Gastrocnemius medialis (tissue), 4 donors: Measurements from ENCODE around the gene SFRP4.

ENCODE experiments used
- CTCF ChIP-seq, 5 experiments: fragments of 450-650 bp in 3 of 5; fragments of 200-600 bp in 2 of 5; sonication (generic) in 2 of 5; IDR thresholded peaks in 4 of 5; conservative IDR thresholded peaks in 1 of 5; 1 replicate in 4 of 5; 2 replicates in 1 of 5; pipeline ENCODE4 v1.5.1; 2016 to 2019; ENCODE audit warnings: antibody characterized with exemption in 5 of 5, mild to moderate bottlenecking in 3 of 5, moderate library complexity in 3 of 5
- POLR2A ChIP-seq, 2 donors: fragments of 450-650 bp; IDR thresholded peaks; one replicate each; pipeline ENCODE4 v1.6.1; 2017; ENCODE audit warnings: antibody characterized with exemption in 2 of 2, mild to moderate bottlenecking in 2 of 2, moderate library complexity in 2 of 2

GRCh38 chr7:37882086-37882485 is 34.5 kb downstream of the SFRP4 start:
- TF ChIP-seq CTCF (IDR thresholded peaks at IDR 0.05 in 4 of 5, conservative IDR thresholded peaks at IDR 0.05 in 1 of 5), result no peak
- no peak for TF ChIP-seq POLR2A (IDR thresholded peaks at IDR 0.05)
